ENCODE measurements around the gene NKX2-3.

NKX2-3 gene

DNA sequence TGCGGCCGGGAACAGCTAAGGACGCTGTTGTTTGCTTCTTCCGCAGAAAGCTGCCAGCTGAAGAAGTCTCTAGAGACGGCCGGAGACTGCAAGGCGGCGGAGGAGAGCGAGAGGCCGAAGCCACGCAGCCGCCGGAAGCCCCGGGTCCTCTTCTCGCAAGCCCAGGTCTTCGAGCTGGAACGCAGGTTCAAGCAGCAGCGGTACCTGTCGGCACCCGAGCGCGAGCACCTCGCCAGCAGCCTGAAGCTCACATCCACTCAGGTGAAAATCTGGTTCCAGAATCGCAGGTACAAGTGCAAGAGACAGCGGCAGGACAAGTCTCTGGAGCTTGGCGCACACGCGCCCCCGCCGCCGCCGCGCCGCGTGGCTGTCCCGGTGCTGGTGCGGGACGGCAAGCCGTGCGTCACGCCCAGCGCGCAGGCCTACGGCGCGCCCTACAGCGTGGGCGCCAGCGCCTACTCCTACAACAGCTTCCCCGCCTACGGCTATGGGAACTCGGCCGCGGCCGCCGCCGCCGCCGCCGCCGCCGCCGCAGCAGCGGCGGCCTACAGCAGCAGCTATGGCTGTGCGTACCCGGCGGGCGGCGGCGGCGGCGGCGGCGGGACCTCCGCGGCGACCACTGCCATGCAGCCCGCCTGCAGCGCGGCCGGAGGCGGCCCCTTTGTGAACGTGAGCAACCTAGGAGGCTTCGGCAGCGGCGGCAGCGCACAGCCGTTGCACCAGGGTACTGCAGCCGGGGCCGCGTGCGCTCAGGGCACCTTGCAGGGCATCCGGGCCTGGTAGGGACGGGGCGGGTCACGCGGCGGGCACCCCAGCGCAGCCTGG is 2.4 kb downstream of the NKX2-3 start:
- no peaks in the 10 kb centered on the region for H3K36me3 ChIP-seq (ENCODE audit: control insufficient read depth, insufficient read depth, low read length)
- peak overlapping the region; percentile 28 for H3K4me3 ChIP-seq (ENCODE audit: extremely low read depth, insufficient read depth, low read length, poor library complexity, severe bottlenecking)
- no peak overlapping the region for H3K27ac ChIP-seq (ENCODE audit: low read depth, low read length, severe bottlenecking)
- no peaks in the 10 kb centered on the region for H3K9me3 ChIP-seq (ENCODE audit: control insufficient read depth, low read length)
- peaks cover 22% of the 10 kb centered on the region for H3K4me1 ChIP-seq (ENCODE audit: control insufficient read depth, insufficient read depth, low read length, poor library complexity, severe bottlenecking)
- WGBS, 2 experiments (ENCODE audit: insufficient coverage in 2 of 2) = 1% methylated on average over 62 to 99 of the region's 100 CpGs

GRCh38 chr10:99535764-99536337 is 3.1 kb downstream of the NKX2-3 start:
- H3K27ac ChIP-seq (ENCODE audit: low read depth, low read length, severe bottlenecking) = no peak overlapping the region
- no peaks in the 10 kb centered on the region for H3K36me3 ChIP-seq (ENCODE audit: control insufficient read depth, insufficient read depth, low read length)
- peaks cover 25% of the 10 kb centered on the region for H3K4me1 ChIP-seq (ENCODE audit: control insufficient read depth, insufficient read depth, low read length, poor library complexity, severe bottlenecking)
- H3K4me3 ChIP-seq (ENCODE audit: extremely low read depth, insufficient read depth, low read length, poor library complexity, severe bottlenecking) = peak overlapping the region; percentile 11
- 1 to 2% methylated on average over 30 to 37 of the region's 42 CpGs for WGBS, 2 experiments (ENCODE audit: insufficient coverage in 2 of 2)
- H3K9me3 ChIP-seq (ENCODE audit: control insufficient read depth, low read length) = no peaks in the 10 kb centered on the region

GRCh38 chr10:99536338-99537085 is 3.8 kb downstream of the NKX2-3 start:
- H3K4me1 ChIP-seq (ENCODE audit: control insufficient read depth, insufficient read depth, low read length, poor library complexity, severe bottlenecking) = peaks cover 21% of the 10 kb centered on the region
- H3K4me3 ChIP-seq (ENCODE audit: extremely low read depth, insufficient read depth, low read length, poor library complexity, severe bottlenecking) = peak overlapping the region; percentile 14
- H3K36me3 ChIP-seq (ENCODE audit: control insufficient read depth, insufficient read depth, low read length) = no peaks in the 10 kb centered on the region
- no peak overlapping the region for H3K27ac ChIP-seq (ENCODE audit: low read depth, low read length, severe bottlenecking)
- no peaks in the 10 kb centered on the region for H3K9me3 ChIP-seq (ENCODE audit: control insufficient read depth, low read length)
- 2 to 4% methylated on average over 23 to 37 of the region's 40 CpGs for WGBS, 2 experiments (ENCODE audit: insufficient coverage in 2 of 2)

DNA sequence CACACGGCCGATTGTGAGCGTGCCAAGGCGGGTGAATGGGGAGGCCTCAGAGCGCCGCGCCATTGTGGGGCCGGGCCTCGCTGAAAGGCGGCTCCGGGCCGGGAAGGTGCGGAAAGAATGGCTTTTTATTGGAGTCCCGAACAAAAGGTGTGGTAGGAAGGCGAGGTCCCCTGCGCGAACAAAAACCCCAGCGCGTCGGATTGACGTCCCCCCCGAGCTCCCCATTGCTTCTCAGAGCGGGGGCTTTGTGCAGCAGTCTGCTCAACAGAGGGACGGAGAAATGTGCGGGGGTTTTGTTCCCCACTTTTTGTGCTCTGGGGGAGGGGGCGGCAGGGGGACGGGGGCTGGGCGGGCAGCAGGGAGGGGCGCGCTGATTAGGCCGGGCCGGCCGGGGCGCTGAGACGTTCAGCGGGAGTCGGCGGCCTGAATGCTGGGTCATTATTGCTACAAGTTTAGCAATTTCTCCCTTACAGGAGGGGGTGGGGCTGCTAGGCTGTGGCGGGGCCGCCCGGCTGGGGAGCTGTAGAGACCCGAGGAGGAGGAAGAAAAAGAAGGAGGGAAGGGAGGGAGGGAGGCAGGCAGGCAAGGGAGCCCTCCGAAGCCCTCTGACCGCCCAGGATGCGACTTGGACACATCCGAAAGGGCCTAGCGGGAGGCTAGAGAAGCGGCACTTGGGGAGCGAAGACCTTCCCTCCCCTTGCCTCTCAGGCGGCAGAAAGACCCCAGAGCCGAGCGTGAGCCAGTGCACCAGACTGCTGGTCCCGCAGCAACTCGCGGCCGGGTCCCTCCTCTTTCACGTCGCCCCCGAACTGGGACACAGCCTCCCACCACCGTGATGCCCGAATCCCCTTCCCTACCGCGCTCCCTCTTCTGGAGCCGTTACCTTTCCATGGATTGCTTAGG is 4.6 kb downstream of the NKX2-3 start:
- Histone ChIP-seq H3K36me3 (ENCODE audit: control insufficient read depth, insufficient read depth, low read length) (no peaks in the 10 kb centered on the region), H3K27ac (ENCODE audit: low read depth, low read length, severe bottlenecking) (no peak overlapping the region), H3K9me3 (ENCODE audit: control insufficient read depth, low read length) (no peaks in the 10 kb centered on the region), H3K4me3 (ENCODE audit: extremely low read depth, insufficient read depth, low read length, poor library complexity, severe bottlenecking) (peak overlapping the region; percentile 14), H3K4me1 (ENCODE audit: control insufficient read depth, insufficient read depth, low read length, poor library complexity, severe bottlenecking) (peaks cover 21% of the 10 kb centered on the region)
- 0 to 1% methylated on average over 48 to 54 of the region's 64 CpGs for WGBS, 2 experiments (ENCODE audit: insufficient coverage in 2 of 2)

- Histone ChIP-seq H3K4me1 (ENCODE audit: control insufficient read depth, insufficient read depth, low read length, poor library complexity, severe bottlenecking) (peaks cover 16% of the 10 kb centered on the region), H3K4me3 (ENCODE audit: extremely low read depth, insufficient read depth, low read length, poor library complexity, severe bottlenecking) (no peak overlapping the region), H3K36me3 (ENCODE audit: control insufficient read depth, insufficient read depth, low read length) (no peaks in the 10 kb centered on the region), H3K9me3 (ENCODE audit: control insufficient read depth, low read length) (no peaks in the 10 kb centered on the region), H3K27ac (ENCODE audit: low read depth, low read length, severe bottlenecking) (no peak overlapping the region)
- WGBS, 2 experiments (ENCODE audit: insufficient coverage in 2 of 2) = 9 to 12% methylated on average over 7 of the region's 10 CpGs
Observed at GRCh38 chr10:99537989-99538917, 5.5 kb downstream of the NKX2-3 start.

- WGBS, 2 experiments (ENCODE audit: insufficient coverage in 2 of 2) = 26 to 35% methylated on average over 5 to 6 of the region's 6 CpGs
- Histone ChIP-seq H3K4me3 (ENCODE audit: extremely low read depth, insufficient read depth, low read length, poor library complexity, severe bottlenecking) (no peak overlapping the region), H3K27ac (ENCODE audit: low read depth, low read length, severe bottlenecking) (no peak overlapping the region), H3K9me3 (ENCODE audit: control insufficient read depth, low read length) (no peaks in the 10 kb centered on the region), H3K4me1 (ENCODE audit: control insufficient read depth, insufficient read depth, low read length, poor library complexity, severe bottlenecking) (peaks cover 14% of the 10 kb centered on the region), H3K36me3 (ENCODE audit: control insufficient read depth, insufficient read depth, low read length) (no peaks in the 10 kb centered on the region)
Observed at GRCh38 chr10:99539120-99539519, 6.4 kb downstream of the NKX2-3 start.

DNA sequence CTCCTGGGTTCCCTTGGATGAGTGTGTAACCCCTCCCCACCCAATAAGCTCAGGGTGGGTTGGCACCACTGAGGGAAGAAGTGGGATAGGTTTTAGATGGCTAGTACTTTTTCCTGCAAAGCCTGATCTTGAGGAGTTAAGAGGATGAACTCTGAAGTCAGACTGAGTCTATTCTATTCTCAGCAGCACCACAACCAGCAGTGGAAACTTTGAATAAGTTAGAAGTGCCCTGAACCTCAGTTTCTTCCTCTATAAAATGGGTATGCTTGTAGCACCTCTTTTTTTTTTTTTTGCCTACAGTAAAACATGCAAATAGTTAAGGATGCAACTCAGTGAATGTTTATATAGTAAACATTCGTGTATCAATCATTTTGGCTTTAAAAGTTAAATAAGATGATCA is 7.1 kb downstream of the NKX2-3 start:
- Histone ChIP-seq H3K9me3 (ENCODE audit: control insufficient read depth, low read length) (no peaks in the 10 kb centered on the region), H3K4me3 (ENCODE audit: extremely low read depth, insufficient read depth, low read length, poor library complexity, severe bottlenecking) (no peak overlapping the region), H3K4me1 (ENCODE audit: control insufficient read depth, insufficient read depth, low read length, poor library complexity, severe bottlenecking) (peaks cover 10% of the 10 kb centered on the region), H3K27ac (ENCODE audit: low read depth, low read length, severe bottlenecking) (no peak overlapping the region), H3K36me3 (ENCODE audit: control insufficient read depth, insufficient read depth, low read length) (no peaks in the 10 kb centered on the region)
- no CpG with 5 or more reads among the region's 1 CpG for WGBS, 2 experiments (ENCODE audit: insufficient coverage in 2 of 2)

DNA sequence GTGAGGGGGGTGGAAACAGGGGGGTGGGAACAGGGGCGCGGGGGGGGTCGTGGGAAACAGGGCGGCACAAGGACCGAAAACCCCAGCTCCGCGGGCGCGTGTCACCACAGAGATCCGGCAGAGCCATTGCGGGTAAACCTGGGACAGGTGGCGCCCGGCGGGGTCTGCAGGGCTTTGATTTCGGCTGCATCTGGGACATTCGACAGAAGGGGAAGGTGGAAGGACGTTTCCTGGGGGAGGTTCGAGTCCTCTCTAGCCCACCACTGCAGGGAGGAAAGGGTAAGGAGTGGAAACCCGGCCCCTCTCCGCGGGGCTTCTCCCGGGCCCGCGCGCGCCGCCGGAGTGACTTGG is 7.5 kb downstream of the NKX2-3 start:
- Histone ChIP-seq H3K4me1 (ENCODE audit: control insufficient read depth, insufficient read depth, low read length, poor library complexity, severe bottlenecking) (peaks cover 7% of the 10 kb centered on the region), H3K9me3 (ENCODE audit: control insufficient read depth, low read length) (no peaks in the 10 kb centered on the region), H3K27ac (ENCODE audit: low read depth, low read length, severe bottlenecking) (no peak overlapping the region), H3K4me3 (ENCODE audit: extremely low read depth, insufficient read depth, low read length, poor library complexity, severe bottlenecking) (no peak overlapping the region), H3K36me3 (ENCODE audit: control insufficient read depth, insufficient read depth, low read length) (no peaks in the 10 kb centered on the region)
- 3 to 4% methylated on average over 13 to 25 of the region's 28 CpGs for WGBS, 2 experiments (ENCODE audit: insufficient coverage in 2 of 2)

- Histone ChIP-seq H3K27ac (ENCODE audit: low read depth, low read length, severe bottlenecking) (no peak overlapping the region), H3K4me3 (ENCODE audit: extremely low read depth, insufficient read depth, low read length, poor library complexity, severe bottlenecking) (no peak overlapping the region), H3K9me3 (ENCODE audit: control insufficient read depth, low read length) (no peaks in the 10 kb centered on the region), H3K4me1 (ENCODE audit: control insufficient read depth, insufficient read depth, low read length, poor library complexity, severe bottlenecking) (peaks cover 7% of the 10 kb centered on the region), H3K36me3 (ENCODE audit: control insufficient read depth, insufficient read depth, low read length) (no peaks in the 10 kb centered on the region)
- WGBS, 2 experiments (ENCODE audit: insufficient coverage in 2 of 2) = 2% methylated on average over 39 to 40 of the region's 49 CpGs
Observed at GRCh38 chr10:99540657-99541531, 8.2 kb downstream of the NKX2-3 start.

Measured in mesodermal cell (in vitro differentiated cells).